GM13977 (cell line): ENCODE data around the gene PGM2L1.

ENCODE experiments used
- DNase-seq: peaks from one replicate; pipeline ENCODE4 v3.0.0; 2012; ENCODE audit warnings: low spot score
- CTCF ChIP-seq: IDR thresholded peaks from 2 replicates; pipeline ENCODE4 v1.5.1; 2012; ENCODE audit warnings: mild to moderate bottlenecking, control low read depth; ENCODE audit not compliant: insufficient read depth; ENCODE audit errors: extremely low read depth, missing control alignments
- in situ Hi-C: fragments of 300-500 bp; cut with MboI; formaldehyde crosslinking; loops from one replicate; pipeline ENCODE4 v1.12.0; 2022; ENCODE audit warnings: low sequenced_read_pairs, low pct_unique_long_range_greater_than_20kb, mixed read lengths, inconsistent platforms; ENCODE audit not compliant: unreplicated experiment

The PGM2L1 gene

GRCh38 chr11:74403607-74404321 lies 5.5 kb upstream of the PGM2L1 start:
- no peak for DNase-seq
- in situ Hi-C loops, result no loop called here
- no peak for TF ChIP-seq CTCF

GRCh38 chr11:74400606-74401005 lies 2.4 kb upstream of the PGM2L1 start:
- in situ Hi-C loops, result no loop called here
- no peak for DNase-seq
- TF ChIP-seq CTCF, result no peak

- peak; percentile 45 for DNase-seq
- no peak for TF ChIP-seq CTCF
- in situ Hi-C loops, result no loop called here
These were observed 561 bp downstream of the PGM2L1 start for GRCh38 chr11:74397501-74398243.

- TF ChIP-seq CTCF, result no peak
- in situ Hi-C loops, result no loop called here
- no peak for DNase-seq
These were observed 6.0 kb downstream of the PGM2L1 start for GRCh38 chr11:74392256-74392655.

GRCh38 chr11:74391193-74391592 lies 7.0 kb downstream of the PGM2L1 start:
- in situ Hi-C loops, result no loop called here
- no peak for DNase-seq
- no peak for TF ChIP-seq CTCF

GRCh38 chr11:74390697-74391096 lies 7.5 kb downstream of the PGM2L1 start:
- no peak for TF ChIP-seq CTCF
- in situ Hi-C loops, result no loop called here
- DNase-seq, result no peak
